NCI-H524 (cell line): Measurements from ENCODE around the gene PKHD1.

ENCODE experiments used
- DNase-seq, 2 experiments: peaks; one replicate each; lab custom pipeline; 2025; lab: John Stamatoyannopoulos, UW

PKHD1 gene

GRCh38 chr6:51793393-51793792 lies 294.0 kb downstream of the PKHD1 start:
- no peak for DNase-seq

GRCh38 chr6:51792273-51793030 lies 295.0 kb downstream of the PKHD1 start:
- no peak for DNase-seq

- no peak for DNase-seq
Observed at GRCh38 chr6:51790946-51791345, 296.5 kb downstream of the PKHD1 start.

GRCh38 chr6:51788121-51788520 lies 299.3 kb downstream of the PKHD1 start:
- DNase-seq = no peak

- DNase-seq = no peak
Observed at GRCh38 chr6:51778666-51779065, 308.7 kb downstream of the PKHD1 start.

GRCh38 chr6:51777618-51778017 lies 309.8 kb downstream of the PKHD1 start:
- no peak for DNase-seq

- DNase-seq = no peak
Observed at GRCh38 chr6:51775942-51776860, 311.2 kb downstream of the PKHD1 start.

- DNase-seq = no peak
Observed at GRCh38 chr6:51768087-51768486, 319.3 kb downstream of the PKHD1 start.

GRCh38 chr6:51765230-51765629 lies 322.2 kb downstream of the PKHD1 start:
- DNase-seq = no peak

GRCh38 chr6:51753635-51754034 lies 333.8 kb downstream of the PKHD1 start:
- DNase-seq = no peak

- DNase-seq = no peak
Observed at GRCh38 chr6:51743999-51744398, 343.4 kb downstream of the PKHD1 start.

GRCh38 chr6:51740658-51741057 lies 346.8 kb downstream of the PKHD1 start:
- DNase-seq = no peak

- no peak for DNase-seq
Observed at GRCh38 chr6:51738614-51739013, 348.8 kb downstream of the PKHD1 start.

GRCh38 chr6:51737580-51738360 lies 349.6 kb downstream of the PKHD1 start:
- no peak for DNase-seq

- DNase-seq = no peak
Observed at GRCh38 chr6:51725155-51725554, 362.3 kb downstream of the PKHD1 start.

GRCh38 chr6:51720327-51720726 lies 367.1 kb downstream of the PKHD1 start:
- DNase-seq = no peak

- no peak for DNase-seq
Observed at GRCh38 chr6:51719297-51719696, 368.1 kb downstream of the PKHD1 start.

GRCh38 chr6:51718533-51718932 lies 368.9 kb downstream of the PKHD1 start:
- no peak for DNase-seq

- DNase-seq = no peak
Observed at GRCh38 chr6:51717477-51717876, 369.9 kb downstream of the PKHD1 start.

GRCh38 chr6:51711876-51712275 lies 375.5 kb downstream of the PKHD1 start:
- no peak for DNase-seq

GRCh38 chr6:51706086-51706485 lies 381.3 kb downstream of the PKHD1 start:
- no peak for DNase-seq

- DNase-seq = no peak
Observed at GRCh38 chr6:51704932-51705540, 382.4 kb downstream of the PKHD1 start.
